Measurements from ENCODE around the gene NEK11. TPM values are rescaled to one million over a fixed set of nuclear protein-coding genes. Genes with fewer than 3 reads are reported as not detected.

Gene NEK11
- total RNA-seq, 2 donors from 2014 or later, result 0.20 to 6.0 TPM

- DNase-seq, result no peak
- no peaks in the 10 kb centered on the region for H3K9me3 ChIP-seq (ENCODE audit: control insufficient read depth, low read length)
- no peak overlapping the region for H3K9ac ChIP-seq (ENCODE audit: extremely low read depth, low read length, poor library complexity, severe bottlenecking)
- H3K27me3 ChIP-seq (ENCODE audit: control insufficient read depth, insufficient read depth, low read length, poor library complexity, severe bottlenecking), result no peaks in the 10 kb centered on the region
- H3K4me3 Mint-ChIP-seq, result no peak overlapping the region
- H3K9me3 Mint-ChIP-seq, result no peaks in the 10 kb centered on the region
- no peak overlapping the region for H3K4me3 ChIP-seq (ENCODE audit: low read length)
- H3K4me1 Mint-ChIP-seq, result peaks cover 2% of the 10 kb centered on the region
- H3K36me3 ChIP-seq (ENCODE audit: control insufficient read depth, insufficient read depth, low read length), result no peaks in the 10 kb centered on the region
- no peaks in the 10 kb centered on the region for H3K27me3 Mint-ChIP-seq (ENCODE audit: insufficient read depth)
- WGBS, 2 experiments (ENCODE audit: insufficient coverage in 1 of 2, insufficient read length in 1 of 2), result 91 to 100% methylated on average over 1 to 4 of the region's 4 CpGs
- H3K27ac Mint-ChIP-seq, result no peak overlapping the region
- TF ChIP-seq CTCF (conservative IDR thresholded peaks at IDR 0.05), result no peak
- H3K4me1 ChIP-seq (ENCODE audit: control insufficient read depth, insufficient read depth, low read length), result no peaks in the 10 kb centered on the region
- no peak overlapping the region for H3K27ac ChIP-seq (ENCODE audit: low read depth, low read length)
- no peaks in the 10 kb centered on the region for H3K36me3 Mint-ChIP-seq (ENCODE audit: low read depth)
Measured at GRCh38 chr3:131393868-131394267, 367.2 kb downstream of the NEK11 start.

DNA sequence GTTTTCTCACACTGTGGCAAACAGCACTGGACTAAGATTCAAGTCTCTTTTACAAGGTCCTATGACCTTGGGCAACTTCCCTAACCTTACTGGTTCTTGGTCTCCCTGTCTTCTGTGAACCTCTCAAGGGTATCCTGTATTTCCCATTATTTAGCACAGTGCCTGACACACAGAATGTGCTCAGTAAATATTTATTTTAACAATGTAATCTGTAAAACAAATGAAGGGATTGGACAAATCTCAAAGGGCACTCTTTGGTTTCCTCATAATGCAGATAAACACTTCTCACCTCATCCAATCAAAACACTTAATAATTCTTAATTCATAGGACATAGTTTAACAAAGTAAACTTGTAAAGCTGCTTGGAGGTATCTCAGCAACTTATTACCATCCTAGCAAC, 367.7 kb downstream of the NEK11 start:
- Histone ChIP-seq H3K27me3 (ENCODE audit: control insufficient read depth, insufficient read depth, low read length, poor library complexity, severe bottlenecking) (no peaks in the 10 kb centered on the region), H3K9ac (ENCODE audit: extremely low read depth, low read length, poor library complexity, severe bottlenecking) (no peak overlapping the region), H3K9me3 (ENCODE audit: control insufficient read depth, low read length) (no peaks in the 10 kb centered on the region), H3K36me3 (ENCODE audit: control insufficient read depth, insufficient read depth, low read length) (no peaks in the 10 kb centered on the region), H3K4me3 (ENCODE audit: low read length) (no peak overlapping the region), H3K27ac (ENCODE audit: low read depth, low read length) (no peak overlapping the region), H3K4me1 (ENCODE audit: control insufficient read depth, insufficient read depth, low read length) (no peaks in the 10 kb centered on the region)
- no peaks in the 10 kb centered on the region for H3K36me3 Mint-ChIP-seq (ENCODE audit: low read depth)
- TF ChIP-seq CTCF (conservative IDR thresholded peaks at IDR 0.05), result no peak
- no peak overlapping the region for H3K4me3 Mint-ChIP-seq
- no peak overlapping the region for H3K27ac Mint-ChIP-seq
- no peaks in the 10 kb centered on the region for H3K27me3 Mint-ChIP-seq (ENCODE audit: insufficient read depth)
- DNase-seq, result no peak
- H3K9me3 Mint-ChIP-seq, result no peaks in the 10 kb centered on the region
- H3K4me1 Mint-ChIP-seq, result peaks cover 2% of the 10 kb centered on the region

- no peak overlapping the region for H3K27ac Mint-ChIP-seq
- H3K4me3 Mint-ChIP-seq, result no peak overlapping the region
- TF ChIP-seq CTCF (conservative IDR thresholded peaks at IDR 0.05), result no peak
- no peaks in the 10 kb centered on the region for H3K4me1 Mint-ChIP-seq
- no peaks in the 10 kb centered on the region for H3K36me3 Mint-ChIP-seq (ENCODE audit: low read depth)
- H3K27me3 ChIP-seq (ENCODE audit: control insufficient read depth, insufficient read depth, low read length, poor library complexity, severe bottlenecking), result no peaks in the 10 kb centered on the region
- DNase-seq, result no peak
- no peak overlapping the region for H3K27ac ChIP-seq (ENCODE audit: low read depth, low read length)
- H3K4me1 ChIP-seq (ENCODE audit: control insufficient read depth, insufficient read depth, low read length), result no peaks in the 10 kb centered on the region
- no peak overlapping the region for H3K9ac ChIP-seq (ENCODE audit: extremely low read depth, low read length, poor library complexity, severe bottlenecking)
- H3K9me3 Mint-ChIP-seq, result no peaks in the 10 kb centered on the region
- H3K4me3 ChIP-seq (ENCODE audit: low read length), result no peak overlapping the region
- H3K9me3 ChIP-seq (ENCODE audit: control insufficient read depth, low read length), result no peaks in the 10 kb centered on the region
- H3K27me3 Mint-ChIP-seq (ENCODE audit: insufficient read depth), result no peaks in the 10 kb centered on the region
- H3K36me3 ChIP-seq (ENCODE audit: control insufficient read depth, insufficient read depth, low read length), result no peaks in the 10 kb centered on the region
Measured at GRCh38 chr3:131396170-131396569, 369.5 kb downstream of the NEK11 start.
